Pancreas (tissue), 10 donors: ENCODE measurements around the gene THNSL1. TPM values are rescaled to one million over a fixed set of nuclear protein-coding genes. Genes with fewer than 3 reads are reported as not detected.

Source experiments
- ATAC-seq, 4 donors: fragments of 200-7000 bp; cut with Tn5 transposase; one replicate each; pipeline versions ENCODE4 v1.8.0 to v1.9.1; 2020; ENCODE audit warnings: mild to moderate bottlenecking in 4 of 4, moderate library complexity in 4 of 4
- DNase-seq, 6 donors: peaks; one replicate each; pipeline ENCODE4 v3.0.0-alpha.2; 2020
- FAIRE-seq: peaks from 2 replicates; lab custom pipeline; 2012; peaks lifted over from hg19 to GRCh38; lab: Jason Lieb, UNC
- H3K27ac ChIP-seq, 4 donors: fragments of 200-600 bp; sonication (generic); 1 replicate in 3 of 4; 2 replicates in 1 of 4; pipeline versions ENCODE4 v1.5.0 to v1.8.0; 2020
- H3K27me3 ChIP-seq, 4 donors: fragments of 200-600 bp; one replicate each; pipeline ENCODE4 v1.8.0; 2021
- H3K36me3 ChIP-seq, 3 donors: fragments of 200-600 bp; sonication (generic) in 1 of 3; one replicate each; pipeline versions ENCODE4 v1.5.0 to v1.8.0; 2020 to 2021
- H3K4me1 ChIP-seq, 3 donors: fragments of 200-600 bp; one replicate each; pipeline ENCODE4 v1.8.0; 2021
- H3K4me3 ChIP-seq, 4 donors: fragments of 200-600 bp; sonication (generic) in 2 of 4; one replicate each; pipeline versions ENCODE4 v1.5.0 to v1.8.0; 2020 to 2021
- H3K9me3 ChIP-seq, 4 donors: fragments of 200-600 bp; one replicate each; pipeline ENCODE4 v1.8.0; 2021
- WGBS, 2 donors: extraction: QIAGEN DNeasy Blood & Tissue Kit; methylation state at CpG; one replicate each; pipeline ENCODE4 v1.1.7; 2013; 5-methylcytosine and 5-hydroxymethylcytosine counted together
- intact Hi-C, 3 donors: fragments of 100-400 bp; cut with DNase I; formaldehyde crosslinking; loops; one replicate each; pipeline versions ENCODE4 v1.11.1 to v1.14.2; 2022
- polyA plus RNA-seq, 2 donors: library from polyadenylated mRNA; stranded (reverse); fragments of 200-250 nt; gene quantifications; one replicate each; pipeline ENCODE4 v1.2.3, GENCODE V29; 2013
- total RNA-seq, 6 donors: library from RNA; stranded (reverse); fragmentation: NEBNext Ultra II Directional in 4 of 6; extraction: Animal tissue kit (Norgen Biotek cat#: 25700) in 4 of 6; gene quantifications; one replicate each; pipeline versions ENCODE4 v1.2.1 to v1.2.4, GENCODE V29; 2021 to 2023
- TF ChIP-seq, protein P1 (sequence below), 4 donors: fragments of 200-600 bp; sonication (generic) in 3 of 4; IDR thresholded peaks; one replicate each; pipeline versions ENCODE4 v1.5.0 to v1.8.0; 2021; ENCODE audit warnings: antibody characterized with exemption in 4 of 4
- donor health status: healthy with polysubstance abuse.
- donor health status: DM: no; HTN: no; CAD: no; lungs with moderate emphysema.
- donor health status: DM: no; HTN: no; CAD: no.
- donor health status: control.
- donor health status: control.
- donor health status: Bipolar disorder and iron deficiency.
- donor health status: DM: yes; HTN: yes; CAD: no.
- donor health status: DM: no; HTN: no; CAD: no.
- donor health status: DM: no; HTN: no; CAD: no.
- donor health status: DM: yes; HTN: yes; CAD: no.

THNSL1 gene
- total and polyA plus RNA-seq, 8 donors = 1.6 to 4.1 (median 2.9) TPM

DNA sequence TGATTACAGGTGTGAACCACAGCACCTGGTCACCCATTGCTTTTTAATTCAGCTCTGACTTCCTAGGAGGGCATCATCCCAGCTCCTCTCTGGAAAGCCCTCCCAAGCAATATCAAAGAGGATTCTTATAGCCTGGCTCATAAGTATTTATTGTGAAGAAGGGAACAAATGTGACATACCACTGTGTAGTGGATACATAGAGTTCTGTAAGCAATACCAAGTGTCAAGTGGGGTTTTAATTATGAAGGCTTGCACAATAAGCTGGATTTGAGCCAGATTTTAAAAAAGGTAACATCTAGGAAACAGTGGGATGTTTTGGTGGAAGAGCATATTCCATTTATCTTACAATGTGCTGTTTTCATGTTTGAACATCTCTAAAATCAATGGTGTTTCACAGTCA, 45.0 kb upstream of the THNSL1 start:
- FAIRE-seq (no peak), DNase-seq (no peak), ATAC-seq (no peak)
- H3K36me3 ChIP-seq = no peaks in the 10 kb centered on the region
- intact Hi-C loops = no loop called here
- TF ChIP-seq, protein P1, sequence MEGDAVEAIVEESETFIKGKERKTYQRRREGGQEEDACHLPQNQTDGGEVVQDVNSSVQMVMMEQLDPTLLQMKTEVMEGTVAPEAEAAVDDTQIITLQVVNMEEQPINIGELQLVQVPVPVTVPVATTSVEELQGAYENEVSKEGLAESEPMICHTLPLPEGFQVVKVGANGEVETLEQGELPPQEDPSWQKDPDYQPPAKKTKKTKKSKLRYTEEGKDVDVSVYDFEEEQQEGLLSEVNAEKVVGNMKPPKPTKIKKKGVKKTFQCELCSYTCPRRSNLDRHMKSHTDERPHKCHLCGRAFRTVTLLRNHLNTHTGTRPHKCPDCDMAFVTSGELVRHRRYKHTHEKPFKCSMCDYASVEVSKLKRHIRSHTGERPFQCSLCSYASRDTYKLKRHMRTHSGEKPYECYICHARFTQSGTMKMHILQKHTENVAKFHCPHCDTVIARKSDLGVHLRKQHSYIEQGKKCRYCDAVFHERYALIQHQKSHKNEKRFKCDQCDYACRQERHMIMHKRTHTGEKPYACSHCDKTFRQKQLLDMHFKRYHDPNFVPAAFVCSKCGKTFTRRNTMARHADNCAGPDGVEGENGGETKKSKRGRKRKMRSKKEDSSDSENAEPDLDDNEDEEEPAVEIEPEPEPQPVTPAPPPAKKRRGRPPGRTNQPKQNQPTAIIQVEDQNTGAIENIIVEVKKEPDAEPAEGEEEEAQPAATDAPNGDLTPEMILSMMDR (IDR thresholded peaks at IDR 0.05) = no peak
- no peaks in the 10 kb centered on the region for H3K4me1 ChIP-seq
- no peaks in the 10 kb centered on the region for H3K9me3 ChIP-seq
- H3K27ac ChIP-seq = no peak overlapping the region
- H3K4me3 ChIP-seq = no peak overlapping the region
- no peaks in the 10 kb centered on the region for H3K27me3 ChIP-seq

DNA sequence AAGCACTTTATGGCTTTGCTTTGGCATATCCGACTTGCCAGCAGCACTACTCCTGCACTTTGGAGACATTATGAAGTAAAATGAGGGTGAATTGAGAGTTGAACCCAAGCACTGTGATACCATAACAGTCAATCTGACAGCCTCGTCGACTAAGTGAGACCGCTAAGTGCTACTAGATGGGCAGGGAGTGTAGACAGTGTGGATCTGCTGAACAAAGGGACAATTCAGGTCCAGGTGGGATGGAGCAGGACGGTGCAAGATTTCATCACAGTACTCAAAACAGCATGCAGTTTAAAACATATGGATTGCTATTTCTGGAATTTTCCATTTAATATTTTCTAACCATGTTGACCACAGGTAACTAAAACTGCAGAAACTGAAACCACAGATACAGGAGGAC, 43.2 kb upstream of the THNSL1 start:
- Histone ChIP-seq H3K4me3 (no peak overlapping the region), H3K27ac (no peak overlapping the region), H3K4me1 (no peaks in the 10 kb centered on the region), H3K9me3 (no peaks in the 10 kb centered on the region), H3K27me3 (no peaks in the 10 kb centered on the region), H3K36me3 (no peaks in the 10 kb centered on the region)
- DNase-seq = no peak
- TF ChIP-seq, protein P1 (IDR thresholded peaks at IDR 0.05) = no peak
- FAIRE-seq = no peak
- 68 to 71% methylated on average over 5 of the region's 5 CpGs for whole genome bisulfite sequencing, 2 donors
- no peak for ATAC-seq
- intact Hi-C loops = no loop called here

DNA sequence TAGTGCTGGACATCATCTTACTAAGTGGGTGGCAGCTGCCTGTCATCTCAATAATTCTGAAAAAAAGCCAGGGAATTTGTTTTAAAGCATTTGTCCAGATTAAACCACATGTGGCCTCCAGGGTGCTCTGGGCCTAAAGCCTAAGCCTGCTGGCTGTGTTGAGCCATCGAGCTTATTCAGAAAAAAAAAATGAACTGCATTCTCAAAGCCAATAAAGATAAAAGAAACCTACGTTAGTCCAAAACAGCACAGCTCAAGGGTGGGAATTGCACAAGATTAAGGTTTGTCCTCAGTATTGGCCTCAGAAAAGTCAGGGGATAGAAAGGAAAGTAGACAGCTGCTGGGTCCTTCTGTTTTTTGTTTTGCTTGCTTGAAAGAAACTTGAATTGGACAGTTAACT, 41.4 kb upstream of the THNSL1 start:
- Histone ChIP-seq H3K4me1 (no peaks in the 10 kb centered on the region), H3K9me3 (no peaks in the 10 kb centered on the region), H3K27me3 (no peaks in the 10 kb centered on the region), H3K36me3 (no peaks in the 10 kb centered on the region), H3K4me3 (no peak overlapping the region), H3K27ac (no peak overlapping the region)
- TF ChIP-seq, protein P1 (IDR thresholded peaks at IDR 0.05) = no peak
- 15 to 19% methylated on average over 2 of the region's 2 CpGs for WGBS, 2 donors
- intact Hi-C loops = no loop called here
- ATAC-seq = peak in 3 of 4 donors; percentile 61 to 77 (median 69)
- DNase-seq = no peak
- FAIRE-seq = no peak

DNA sequence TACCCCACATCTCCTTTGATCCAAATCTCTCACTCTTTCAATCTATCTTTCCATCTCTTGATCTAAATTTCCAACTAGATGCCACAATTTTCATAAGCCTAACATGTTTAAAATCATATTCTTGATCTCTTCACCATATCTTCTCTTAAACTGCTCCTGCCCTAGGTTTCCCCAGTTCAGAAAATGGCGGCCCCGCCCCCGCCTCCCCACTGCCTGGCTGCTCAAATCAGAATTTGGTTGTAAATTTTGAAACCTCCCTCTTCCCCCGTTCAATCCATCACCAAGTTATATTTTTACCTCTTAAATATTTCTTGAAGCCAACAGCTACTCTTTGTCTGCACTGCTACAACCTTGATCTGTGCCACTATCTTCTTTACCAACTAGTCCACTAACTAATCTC, 36.7 kb upstream of the THNSL1 start:
- 85 to 96% methylated on average over 4 of the region's 4 CpGs for WGBS, 2 donors
- Histone ChIP-seq H3K9me3 (no peaks in the 10 kb centered on the region), H3K27ac (no peak overlapping the region), H3K4me3 (no peak overlapping the region), H3K27me3 (no peaks in the 10 kb centered on the region), H3K36me3 (no peaks in the 10 kb centered on the region), H3K4me1 (no peaks in the 10 kb centered on the region)
- DNase-seq (no peak), FAIRE-seq (no peak), ATAC-seq (no peak)
- intact Hi-C loops = loop anchor here in 1 of 3 donors (10.0 kb wide), 1 partner anchor 335 kb away; no protein-coding TSS in a partner anchor
- TF ChIP-seq, protein P1 (IDR thresholded peaks at IDR 0.05) = no peak

DNA sequence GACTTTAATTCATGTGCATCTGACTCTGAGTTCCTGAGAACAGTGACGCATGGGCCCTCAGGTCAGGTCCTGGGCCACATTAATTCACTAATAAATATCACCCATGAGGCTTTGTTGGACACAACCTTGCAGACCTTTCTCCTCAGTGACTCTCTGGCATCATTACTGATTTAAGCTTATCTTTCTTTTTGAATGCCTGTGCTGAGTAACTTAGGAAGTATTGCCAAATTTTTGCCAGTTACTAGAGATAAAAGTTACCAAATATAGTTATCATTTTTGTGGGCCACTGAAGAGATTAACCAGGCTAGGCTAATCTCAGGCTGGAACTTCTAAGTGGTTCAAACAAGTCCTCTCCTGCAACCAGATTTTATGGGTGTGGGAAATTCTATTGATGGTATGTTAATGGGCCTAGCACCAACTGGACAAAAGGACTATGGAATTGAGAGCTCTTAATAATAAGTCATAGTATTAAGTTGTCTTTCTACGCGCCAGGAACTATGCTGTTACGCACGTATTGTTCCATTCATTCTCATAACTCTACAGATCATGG, 35.2 kb upstream of the THNSL1 start:
- TF ChIP-seq, protein P1 (IDR thresholded peaks at IDR 0.05) = no peak
- no peaks in the 10 kb centered on the region for H3K27me3 ChIP-seq
- 67 to 71% methylated on average over 5 of the region's 5 CpGs for WGBS, 2 donors
- no peak overlapping the region for H3K27ac ChIP-seq
- no peaks in the 10 kb centered on the region for H3K9me3 ChIP-seq
- no peaks in the 10 kb centered on the region for H3K4me1 ChIP-seq
- ATAC-seq = peak; percentile 49 to 82 (median 76)
- intact Hi-C loops = loop anchor here in 1 of 3 donors (10.0 kb wide), 1 partner anchor 336 kb away; no protein-coding TSS in a partner anchor
- H3K4me3 ChIP-seq = no peak overlapping the region
- no peaks in the 10 kb centered on the region for H3K36me3 ChIP-seq
- DNase-seq = peak in 1 of 6 donors; percentile 7
- no peak for FAIRE-seq
